H1 (cell line): ENCODE measurements around the gene CAPNS1. TPM values are rescaled to one million over a fixed set of nuclear protein-coding genes. Genes with fewer than 3 reads are reported as not detected.

Source experiments
- BRCA1 ChIP-seq: IDR thresholded peaks from 2 replicates; pipeline ENCODE4 v1.6.1; 2012; ENCODE audit warnings: low read depth, low read length, improper control_type of control experiment
- CHD1 ChIP-seq: IDR thresholded peaks from 2 replicates; pipeline ENCODE4 v1.6.1; 2012; ENCODE audit warnings: low read depth, low read length, improper control_type of control experiment
- CREB1 ChIP-seq: IDR thresholded peaks from 2 replicates; pipeline ENCODE4 v1.6.1; 2012; ENCODE audit warnings: inconsistent platforms
- HDAC2 ChIP-seq, 2 experiments: fragments of 300-600 bp in 1 of 2; sonication (generic) in 1 of 2; IDR thresholded peaks; 2 replicates each; pipeline ENCODE4 v1.6.1; 2011 to 2012; ENCODE audit warnings: low read depth in 2 of 2, low read length in 2 of 2, mild to moderate bottlenecking in 2 of 2, moderate library complexity in 2 of 2, borderline replicate concordance in 1 of 2, inconsistent platforms in 1 of 2
- JUN ChIP-seq: IDR thresholded peaks from 2 replicates; pipeline ENCODE4 v1.6.1; 2011; ENCODE audit warnings: low read depth, mild to moderate bottlenecking, improper control_type of control experiment, low read length
- KDM4A ChIP-seq: IDR thresholded peaks from one replicate; pipeline ENCODE4 v1.7.1; 2012; ENCODE audit warnings: low read depth, mild to moderate bottlenecking, moderate library complexity, low read length, inconsistent platforms; ENCODE audit not compliant: severe bottlenecking
- NRF1 ChIP-seq: IDR thresholded peaks from 2 replicates; pipeline ENCODE4 v1.6.1; 2011; ENCODE audit warnings: mild to moderate bottlenecking, low read depth, low read length, improper control_type of control experiment
- POLR2AphosphoS5 ChIP-seq: IDR thresholded peaks from 2 replicates; pipeline ENCODE4 v1.6.1; 2011; ENCODE audit warnings: low read depth, low read length
- SIN3A ChIP-seq, 2 experiments: IDR thresholded peaks in 1 of 2; conservative IDR thresholded peaks in 1 of 2; 2 replicates each; pipeline ENCODE4 v1.6.1; 2011 to 2012; ENCODE audit warnings: low read length in 2 of 2, improper control_type of control experiment in 1 of 2, low read depth in 1 of 2, mild to moderate bottlenecking in 1 of 2
- TCF12 ChIP-seq: IDR thresholded peaks from 2 replicates; pipeline ENCODE4 v1.6.1; 2011; ENCODE audit warnings: low read depth, mild to moderate bottlenecking, low read length
- polyA plus RNA-seq, 7 experiments: library from polyadenylated mRNA; depleted of rRNA in 3 of 7; stranded (reverse) in 5 of 7; unstranded in 2 of 7; fragments of >200 nt in 5 of 7; fragments of 200-250 nt in 2 of 7; gene quantifications; 1 replicate in 5 of 7; 2 replicates in 1 of 7; 4 replicates in 1 of 7; pipeline versions ENCODE4 v1.2.1 to v1.2.3, GENCODE V29; 2011 to 2013; ENCODE audit warnings: missing spikeins in 2 of 7, mixed read lengths in 2 of 7
- total RNA-seq: library from RNA; stranded (reverse); fragmentation: NEBNext Ultra II Directional; extraction: Animal tissue kit (Norgen Biotek cat#: 25700); gene quantifications from 2 replicates; pipeline ENCODE4 v1.2.1, GENCODE V29; 2021

The CAPNS1 gene
- total and polyA plus RNA-seq, 2 of the 8 experiments (the other 6 are each of a cell fraction or from before 2014, with no cell fraction given) = 382 to 438 TPM

DNA sequence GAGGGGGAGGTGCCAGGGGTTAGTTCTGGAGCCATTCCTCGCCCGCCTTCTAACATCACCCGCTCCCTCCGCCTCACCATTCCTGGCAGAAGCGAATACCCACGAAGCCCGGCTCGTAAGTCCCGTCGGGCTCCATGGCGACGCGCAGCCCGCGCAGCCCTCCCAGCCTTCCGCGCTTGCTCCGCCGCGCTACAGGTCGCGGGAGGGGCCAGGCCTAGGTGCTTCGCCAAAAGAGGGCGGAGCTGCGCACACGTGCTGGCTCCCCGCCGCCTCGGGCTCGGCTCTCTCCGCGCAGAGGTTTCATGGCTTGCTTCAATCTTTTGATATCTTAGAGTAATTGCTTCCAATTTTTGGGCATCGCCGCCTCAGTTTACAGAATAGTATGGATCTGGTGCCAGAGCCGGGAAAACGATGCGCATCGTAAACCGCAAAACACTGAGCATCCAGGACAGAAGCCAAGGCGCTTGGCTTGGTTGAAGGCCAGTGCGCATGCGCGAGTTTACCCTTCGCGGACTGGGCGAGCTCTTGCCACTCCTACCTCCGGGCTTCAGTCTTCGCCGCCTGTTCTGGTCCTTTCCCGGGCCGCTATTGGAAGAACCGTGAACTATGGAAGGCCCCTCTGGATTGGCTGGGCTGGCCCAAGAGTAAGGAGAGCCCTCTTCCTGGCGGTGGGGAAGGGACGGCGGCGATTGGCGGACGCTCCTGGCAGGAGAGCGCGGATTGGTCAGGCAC is 25.0 kb upstream of the CAPNS1 start, which contains the start of gene POLR2I (continued):
- TF ChIP-seq SIN3A (conservative IDR thresholded peaks at IDR 0.05 in 1 of 2, IDR thresholded peaks at IDR 0.05 in 1 of 2; ENCODE audit: low read depth in 1 of 2, low read length in 2 of 2) (peak; percentile 69 to 74; a peak in 1 of 4 replicates), CHD1 (no peak), NRF1 (peak; percentile 97), CREB1 (peak; percentile 65; the same call in 1 of the 2 replicates), KDM4A (peak; percentile 85), JUN (no peak), HDAC2 (IDR thresholded peaks at IDR 0.05; ENCODE audit: borderline replicate concordance in 1 of 2, low read depth in 2 of 2, low read length in 2 of 2) (no peak; a peak in 1 of 4 replicates), BRCA1 (no peak), TCF12 (0 out of 2 replicates have a peak, but pooled peaks have one; percentile 32), POLR2AphosphoS5 (no peak; the same call in 1 of the 2 replicates)
